T-cell (primary cell): Measurements from ENCODE around the gene DPH6. TPM values are rescaled to one million over a fixed set of nuclear protein-coding genes. Genes with fewer than 3 reads are reported as not detected.

Source experiments
- ATAC-seq, 4 experiments: fragments of 200-7000 bp in 3 of 4; fragments of 150-1000 bp in 1 of 4; cut with Tn5 transposase; replicated peaks in 1 of 4; 1 replicate in 3 of 4; 2 replicates in 1 of 4; pipeline ENCODE4 v1.10.0; 2021; ENCODE audit warnings: moderate library complexity in 3 of 4, mild to moderate bottlenecking in 2 of 4, moderate number of reproducible peaks in 1 of 4
- CTCF ChIA-PET, 2 donors: fragments of 300-600 bp; sonication (Branson Sonifier 250); formaldehyde crosslinking; loops; one replicate each; lab custom pipeline; 2022; ENCODE audit warnings: antibody characterized with exemption in 2 of 2; lab: Charles Lee
- POLR2A ChIA-PET, 2 donors: fragments of 300-600 bp; sonication (Branson Sonifier 250); formaldehyde crosslinking; loops; one replicate each; lab custom pipeline; 2022; ENCODE audit warnings: antibody characterized with exemption in 2 of 2; lab: Charles Lee
- DNase-seq, 35 experiments: peaks; one replicate each; pipeline versions ENCODE4 v3.0.0 to v3.0.0-alpha.2; 2013 to 2023
- H3K27ac ChIP-seq: one replicate; pipeline ENCODE4 v1.5.1; 2013; ENCODE audit warnings: low read length
- H3K27me3 ChIP-seq, 2 experiments: replicated peaks in 1 of 2; 1 replicate in 1 of 2; 2 replicates in 1 of 2; pipeline versions ENCODE4 v1.6.1 to v1.7.0; 2013; ENCODE audit warnings: low read length in 1 of 2, mixed read lengths in 1 of 2; ENCODE audit not compliant: control insufficient read depth in 2 of 2, insufficient read depth in 2 of 2; ENCODE audit errors: extremely low read depth in 1 of 2
- H3K36me3 ChIP-seq, 2 donors: 1 replicate in 1 of 2; 2 replicates in 1 of 2; pipeline versions ENCODE4 v1.6.1 to v1.7.0; 2013; ENCODE audit warnings: low read length in 1 of 2; ENCODE audit not compliant: control insufficient read depth in 2 of 2, insufficient read depth in 1 of 2; ENCODE audit errors: extremely low read depth in 1 of 2
- H3K4me1 ChIP-seq, 2 experiments: 1 replicate in 1 of 2; 2 replicates in 1 of 2; pipeline versions ENCODE4 v1.6.1 to v1.7.0; 2013; ENCODE audit warnings: low read length in 2 of 2, mixed read lengths in 1 of 2; ENCODE audit not compliant: insufficient read depth in 2 of 2, control insufficient read depth in 1 of 2; ENCODE audit errors: extremely low read depth in 1 of 2
- H3K4me3 ChIP-seq, 2 donors: 1 replicate in 1 of 2; 2 replicates in 1 of 2; pipeline versions ENCODE4 v1.5.1 to v1.7.0; 2013; ENCODE audit warnings: mild to moderate bottlenecking in 2 of 2, low read length in 1 of 2, moderate library complexity in 1 of 2; ENCODE audit not compliant: control insufficient read depth in 1 of 2; ENCODE audit errors: extremely low read depth in 1 of 2
- H3K9me3 ChIP-seq: 2 replicates; pipeline ENCODE4 v1.7.0; 2013
- H3K27ac Mint-ChIP-seq, 2 donors: one replicate each; pipeline ENCODE4 v1.8.0; 2020 to 2021; ENCODE audit warnings: mild to moderate bottlenecking in 2 of 2, mixed read lengths in 2 of 2
- H3K27me3 Mint-ChIP-seq, 2 donors: one replicate each; pipeline ENCODE4 v1.8.0; 2021 to 2022; ENCODE audit warnings: mixed read lengths in 2 of 2
- H3K36me3 Mint-ChIP-seq: one replicate; pipeline ENCODE4 v1.8.0; 2021; ENCODE audit warnings: mixed read lengths
- H3K4me1 Mint-ChIP-seq, 3 donors: one replicate each; pipeline ENCODE4 v1.8.0; 2020 to 2022; ENCODE audit warnings: mixed read lengths in 3 of 3, mild to moderate bottlenecking in 1 of 3
- H3K4me3 Mint-ChIP-seq, 3 donors: one replicate each; pipeline ENCODE4 v1.8.0; 2020 to 2022; ENCODE audit warnings: mild to moderate bottlenecking in 3 of 3, mixed read lengths in 3 of 3, moderate library complexity in 3 of 3
- H3K9me3 Mint-ChIP-seq, 3 donors: one replicate each; pipeline ENCODE4 v1.8.0; 2020 to 2022; ENCODE audit warnings: mixed read lengths in 3 of 3
- WGBS: methylation state at CpG from one replicate; pipeline ENCODE4 v1.1.5; 2013; ENCODE audit warnings: missing lambda C conversion rate; ENCODE audit not compliant: insufficient coverage; 5-methylcytosine and 5-hydroxymethylcytosine counted together
- total RNA-seq, 35 experiments: library from RNA in 6 of 35; stranded (reverse) in 6 of 35; fragments of 120-200 nt in 1 of 35; gene quantifications; one replicate each; pipeline versions ENCODE4 v1.2.1 to v1.2.4 and lab custom pipeline; 2013 to 2026

DPH6 gene
- total RNA-seq, 5 donors from 2014 or later (not counting 1 experiment from before 2014, with no cell fraction given) = 11.9 to 18.6 (median 14.6) TPM

GRCh38 chr15:35566991-35567390, 21.0 kb upstream of the DPH6 start:
- POLR2A ChIA-PET = no interaction called here
- no peaks in the 10 kb centered on the region for H3K9me3 ChIP-seq
- H3K4me3 Mint-ChIP-seq = no peak overlapping the region
- H3K27me3 Mint-ChIP-seq = peaks cover 7 to 8% of the 10 kb centered on the region in 2 donors
- ATAC-seq (no peak), DNase-seq (no peak)
- no peaks in the 10 kb centered on the region for H3K36me3 ChIP-seq
- H3K9me3 Mint-ChIP-seq = no peaks in the 10 kb centered on the region
- no peaks in the 10 kb centered on the region for H3K36me3 Mint-ChIP-seq
- H3K4me1 Mint-ChIP-seq = no peaks in the 10 kb centered on the region
- no peaks in the 10 kb centered on the region for H3K27me3 ChIP-seq
- H3K27ac ChIP-seq = no peak overlapping the region
- CTCF ChIA-PET = no interaction called here
- H3K4me3 ChIP-seq = no peak overlapping the region
- H3K27ac Mint-ChIP-seq = no peak overlapping the region
- no peaks in the 10 kb centered on the region for H3K4me1 ChIP-seq
- WGBS = no CpG with 5 or more reads among the region's 3 CpGs

GRCh38 chr15:35565901-35566300, 19.9 kb upstream of the DPH6 start:
- no peak overlapping the region for H3K4me3 Mint-ChIP-seq
- DNase-seq (no peak), ATAC-seq (no peak)

GRCh38 chr15:35562641-35563040, 16.7 kb upstream of the DPH6 start:
- DNase-seq = no peak
- ChIA-PET CTCF (no interaction called here), POLR2A (no interaction called here)
- no peaks in the 10 kb centered on the region for H3K36me3 ChIP-seq
- no peaks in the 10 kb centered on the region for H3K4me1 ChIP-seq
- H3K27me3 ChIP-seq = no peaks in the 10 kb centered on the region
- no peak for ATAC-seq
- Mint-ChIP-seq H3K27me3 (no peaks in the 10 kb centered on the region), H3K27ac (no peak overlapping the region), H3K4me1 (no peaks in the 10 kb centered on the region), H3K36me3 (no peaks in the 10 kb centered on the region), H3K4me3 (no peak overlapping the region), H3K9me3 (no peaks in the 10 kb centered on the region)
- no CpG with 5 or more reads among the region's 1 CpG for WGBS
- no peak overlapping the region for H3K27ac ChIP-seq
- no peak overlapping the region for H3K4me3 ChIP-seq
- H3K9me3 ChIP-seq = no peaks in the 10 kb centered on the region

More at GRCh38 chr15:35565901-35566300, 19.9 kb upstream of the DPH6 start:
- H3K36me3 Mint-ChIP-seq = no peaks in the 10 kb centered on the region
- no peaks in the 10 kb centered on the region for H3K9me3 Mint-ChIP-seq
- H3K27me3 Mint-ChIP-seq = peaks cover 7 to 8% of the 10 kb centered on the region in 2 donors
- no peaks in the 10 kb centered on the region for H3K4me1 Mint-ChIP-seq
- no CpG with 5 or more reads among the region's 3 CpGs for WGBS
- Histone ChIP-seq H3K36me3 (no peaks in the 10 kb centered on the region), H3K9me3 (no peaks in the 10 kb centered on the region), H3K27me3 (no peaks in the 10 kb centered on the region), H3K4me3 (no peak overlapping the region), H3K27ac (no peak overlapping the region), H3K4me1 (no peaks in the 10 kb centered on the region)
- CTCF ChIA-PET = no interaction called here
- H3K27ac Mint-ChIP-seq = no peak overlapping the region
- POLR2A ChIA-PET = no interaction called here

- no peaks in the 10 kb centered on the region for H3K27me3 ChIP-seq
- no peaks in the 10 kb centered on the region for H3K9me3 Mint-ChIP-seq
- ChIA-PET POLR2A (no interaction called here), CTCF (no interaction called here)
- no CpG with 5 or more reads among the region's 1 CpG for WGBS
- no peaks in the 10 kb centered on the region for H3K36me3 ChIP-seq
- no peaks in the 10 kb centered on the region for H3K27me3 Mint-ChIP-seq
- no peak overlapping the region for H3K4me3 ChIP-seq
- H3K4me1 Mint-ChIP-seq = no peaks in the 10 kb centered on the region
- H3K27ac ChIP-seq = no peak overlapping the region
- DNase-seq (no peak), ATAC-seq (no peak)
- no peak overlapping the region for H3K27ac Mint-ChIP-seq
- no peak overlapping the region for H3K4me3 Mint-ChIP-seq
- no peaks in the 10 kb centered on the region for H3K4me1 ChIP-seq
- H3K9me3 ChIP-seq = no peaks in the 10 kb centered on the region
- H3K36me3 Mint-ChIP-seq = no peaks in the 10 kb centered on the region
Observed at GRCh38 chr15:35561308-35561707, 15.3 kb upstream of the DPH6 start.

DNA sequence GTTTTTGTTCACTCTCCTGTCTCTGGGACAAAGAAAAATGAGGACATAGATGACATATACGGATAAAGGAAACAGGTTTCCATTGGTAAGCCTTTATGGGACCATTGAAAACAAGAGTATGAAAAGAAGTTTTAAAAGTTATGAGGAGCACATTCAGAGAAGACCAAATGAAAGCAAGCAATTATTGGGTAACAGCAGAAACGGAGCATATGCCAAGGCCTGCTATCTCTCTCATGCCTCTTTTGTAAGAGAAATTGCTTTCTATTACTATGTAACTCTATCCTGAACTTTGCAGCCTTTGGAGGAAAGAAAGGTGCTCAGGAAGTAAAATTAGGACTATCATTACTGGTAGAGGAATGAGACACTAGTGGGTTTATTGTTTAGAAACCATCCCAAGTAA, 14.9 kb upstream of the DPH6 start:
- no peaks in the 10 kb centered on the region for H3K9me3 ChIP-seq
- no peaks in the 10 kb centered on the region for H3K36me3 ChIP-seq
- ATAC-seq (no peak), DNase-seq (no peak)
- H3K27ac ChIP-seq = no peak overlapping the region
- Mint-ChIP-seq H3K27me3 (no peaks in the 10 kb centered on the region), H3K27ac (no peak overlapping the region), H3K9me3 (no peaks in the 10 kb centered on the region), H3K36me3 (no peaks in the 10 kb centered on the region), H3K4me3 (no peak overlapping the region), H3K4me1 (no peaks in the 10 kb centered on the region)
- H3K4me1 ChIP-seq = no peaks in the 10 kb centered on the region
- 100% methylated on average over 1 of the region's 2 CpGs for WGBS
- no peaks in the 10 kb centered on the region for H3K27me3 ChIP-seq
- no peak overlapping the region for H3K4me3 ChIP-seq
- ChIA-PET CTCF (no interaction called here), POLR2A (no interaction called here)

GRCh38 chr15:35560258-35560657, 14.3 kb upstream of the DPH6 start:
- no peaks in the 10 kb centered on the region for H3K27me3 ChIP-seq
- H3K27ac ChIP-seq = no peak overlapping the region
- Mint-ChIP-seq H3K9me3 (no peaks in the 10 kb centered on the region), H3K27me3 (no peaks in the 10 kb centered on the region), H3K4me3 (no peak overlapping the region), H3K27ac (no peak overlapping the region), H3K4me1 (no peaks in the 10 kb centered on the region), H3K36me3 (no peaks in the 10 kb centered on the region)
- no peaks in the 10 kb centered on the region for H3K36me3 ChIP-seq
- ChIA-PET POLR2A (no interaction called here), CTCF (no interaction called here)
- DNase-seq = no peak
- no peaks in the 10 kb centered on the region for H3K4me1 ChIP-seq
- WGBS = no CpG with 5 or more reads among the region's 1 CpG
- H3K9me3 ChIP-seq = no peaks in the 10 kb centered on the region
- H3K4me3 ChIP-seq = no peak overlapping the region
- ATAC-seq = no peak

DNA sequence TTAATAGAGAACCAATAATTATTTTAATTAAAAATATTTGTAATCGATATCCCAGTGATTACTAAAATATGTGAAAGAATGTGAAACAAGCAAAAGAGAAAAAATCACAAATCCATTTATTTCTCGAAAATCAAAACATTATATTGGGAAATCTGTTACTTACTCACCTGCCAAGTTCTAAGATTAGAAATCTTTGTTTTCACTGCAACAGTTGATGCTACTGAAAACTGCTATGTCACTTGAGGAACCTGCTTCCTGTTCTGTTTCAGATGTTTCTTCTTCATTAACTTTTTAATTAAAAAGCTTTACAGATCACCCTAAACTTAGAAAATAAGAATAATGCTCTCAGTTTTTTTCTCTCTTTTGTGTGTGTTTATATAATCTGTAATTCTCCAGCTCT, 13.7 kb upstream of the DPH6 start:
- no peak overlapping the region for H3K27ac Mint-ChIP-seq
- Histone ChIP-seq H3K27ac (no peak overlapping the region), H3K4me3 (no peak overlapping the region), H3K4me1 (no peaks in the 10 kb centered on the region), H3K36me3 (no peaks in the 10 kb centered on the region), H3K9me3 (no peaks in the 10 kb centered on the region), H3K27me3 (no peaks in the 10 kb centered on the region)
- no peaks in the 10 kb centered on the region for H3K4me1 Mint-ChIP-seq
- H3K4me3 Mint-ChIP-seq = no peak overlapping the region
- ChIA-PET CTCF (no interaction called here), POLR2A (no interaction called here)
- ATAC-seq = no peak
- WGBS = no CpG with 5 or more reads among the region's 2 CpGs
- H3K36me3 Mint-ChIP-seq = no peaks in the 10 kb centered on the region
- H3K27me3 Mint-ChIP-seq = no peaks in the 10 kb centered on the region
- DNase-seq = no peak
- no peaks in the 10 kb centered on the region for H3K9me3 Mint-ChIP-seq
